ENCODE data around the gene ALKBH5. TPM values are rescaled to one million over a fixed set of nuclear protein-coding genes. Genes with fewer than 3 reads are reported as not detected.

ALKBH5 gene
- total and polyA plus RNA-seq, 9 of the 15 experiments (the other 6 are each of a cell fraction or from before 2014, with no cell fraction given): 11.4 to 70.0 (median 47.4) TPM

- ChIA-PET CTCF (ENCODE audit: low intra/inter-chr PET ratio) (no interaction called here), POLR2A (interaction anchor here (1.3 kb wide), 1 partner anchor 9 kb away, joined by 3 read pairs; no protein-coding TSS in a partner anchor)
- no peaks in the 10 kb centered on the region for H3K9me1 ChIP-seq (ENCODE audit: control insufficient read depth, insufficient read depth, low read length)
- no peaks in the 10 kb centered on the region for H3K27me3 ChIP-seq (ENCODE audit: control insufficient read depth in 2 of 2, insufficient read depth in 2 of 2, low read length in 2 of 2)
- H3K36me3 ChIP-seq (ENCODE audit: control insufficient read depth, insufficient read depth, low read length): no peaks in the 10 kb centered on the region
- TF ChIP-seq RBFOX2 (IDR thresholded peaks at IDR 0.05; ENCODE audit: low read depth, low read length) (peak; percentile 0; the same call in 1 of the 2 replicates), MECOM (CRISPR knock-in tag; IDR thresholded peaks at IDR 0.05) (no peak)
- H3K27ac ChIP-seq (ENCODE audit: extremely low read depth, low read depth, low read length): no peak overlapping the region
- no peak overlapping the region for H3K4me2 ChIP-seq (ENCODE audit: insufficient read depth, low read length)
- DNase-seq (ENCODE audit: extremely low read depth in 1 of 4, low spot score in 3 of 4): no peak
- 78% methylated on average over 4 of the region's 5 CpGs for WGBS (ENCODE audit: insufficient coverage, low coverage, missing lambda C conversion rate)
- no peak overlapping the region for H3K4me3 ChIP-seq
- ATAC-seq: no peak
- peak overlapping the region in 1 of 2 experiments; percentile 64; a peak in 2 of 4 replicates for H3K9ac ChIP-seq (ENCODE audit: insufficient read depth in 1 of 2, low read depth in 2 of 2, low read length in 2 of 2)
- in situ Hi-C loops (cut with MboI): no loop called here
- H3K9me3 ChIP-seq (replicated peaks; ENCODE audit: control insufficient read depth, insufficient read depth, low read depth, low read length): no peaks in the 10 kb centered on the region
- H2AFZ ChIP-seq (ENCODE audit: low read depth, low read length): no peak overlapping the region
- peaks cover 8% of the 10 kb centered on the region; the same call in 2 of the 3 replicates for H3K79me2 ChIP-seq (ENCODE audit: control insufficient read depth, insufficient read depth, low read length)
- peaks cover 4 to 38% of the 10 kb centered on the region in 2 experiments; a peak in 3 of 5 replicates for H3K4me1 ChIP-seq (replicated peaks in 1 of 2; ENCODE audit: control insufficient read depth in 2 of 2, insufficient read depth in 2 of 2, low read length in 2 of 2)
- FAIRE-seq: no peak
- BruUV-seq (replicated peaks): no TSS peak
- intact Hi-C loops (cut with micrococcal nuclease): no loop called here
- H4K20me1 ChIP-seq (replicated peaks; ENCODE audit: control insufficient read depth, insufficient read depth, low read length): no peaks in the 10 kb centered on the region
Observed at GRCh38 chr17:18227635-18228034, 44.0 kb downstream of the ALKBH5 start.

DNA sequence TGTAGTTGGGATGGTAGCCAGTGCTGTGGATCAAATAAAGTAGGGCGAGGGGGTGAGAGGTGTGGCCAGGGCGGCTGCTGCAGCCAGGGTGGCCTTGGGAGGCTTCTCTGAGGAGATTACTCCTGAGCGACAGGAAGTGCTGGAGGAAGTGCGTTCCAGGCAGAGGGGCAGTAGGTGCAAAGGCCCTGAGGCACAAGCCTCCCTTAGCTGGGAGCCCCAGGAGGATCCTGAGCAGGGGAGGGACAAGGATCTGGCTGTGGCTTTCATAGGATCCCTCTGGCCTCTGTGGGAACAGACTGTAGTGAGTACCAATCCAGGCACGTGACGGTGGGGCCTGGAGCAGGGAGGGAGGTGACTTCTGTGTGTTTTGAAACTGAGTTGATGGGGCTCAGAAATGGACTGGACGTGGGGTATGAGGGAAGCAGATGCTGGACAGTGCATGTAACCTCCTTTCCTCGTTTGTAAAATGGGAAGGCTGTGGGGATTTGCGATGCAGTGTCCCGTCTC lies 44.6 kb downstream of the ALKBH5 start:
- 57% methylated on average over 10 of the region's 10 CpGs for WGBS (ENCODE audit: insufficient coverage, low coverage, missing lambda C conversion rate)
- Histone ChIP-seq H3K4me3 (no peak overlapping the region), H3K27me3 (ENCODE audit: control insufficient read depth in 2 of 2, insufficient read depth in 2 of 2, low read length in 2 of 2) (no peaks in the 10 kb centered on the region), H3K9ac (ENCODE audit: insufficient read depth in 1 of 2, low read depth in 2 of 2, low read length in 2 of 2) (no peak overlapping the region; a peak in 1 of 4 replicates), H3K79me2 (ENCODE audit: control insufficient read depth, insufficient read depth, low read length) (peaks cover 8% of the 10 kb centered on the region; the same call in 2 of the 3 replicates), H3K4me1 (replicated peaks in 1 of 2; ENCODE audit: control insufficient read depth in 2 of 2, insufficient read depth in 2 of 2, low read length in 2 of 2) (peaks cover 4 to 38% of the 10 kb centered on the region in 2 experiments; a peak in 3 of 5 replicates), H3K36me3 (ENCODE audit: control insufficient read depth, insufficient read depth, low read length) (no peaks in the 10 kb centered on the region), H3K9me3 (replicated peaks; ENCODE audit: control insufficient read depth, insufficient read depth, low read depth, low read length) (no peaks in the 10 kb centered on the region), H3K9me1 (ENCODE audit: control insufficient read depth, insufficient read depth, low read length) (no peaks in the 10 kb centered on the region), H2AFZ (ENCODE audit: low read depth, low read length) (no peak overlapping the region), H4K20me1 (replicated peaks; ENCODE audit: control insufficient read depth, insufficient read depth, low read length) (no peaks in the 10 kb centered on the region), H3K4me2 (ENCODE audit: insufficient read depth, low read length) (no peak overlapping the region), H3K27ac (ENCODE audit: extremely low read depth, low read depth, low read length) (no peak overlapping the region)
- intact Hi-C loops (cut with micrococcal nuclease) (no loop called here), in situ Hi-C loops (cut with MboI) (no loop called here)
- CTCF ChIA-PET (ENCODE audit: low intra/inter-chr PET ratio): no interaction called here
- BruUV-seq (replicated peaks): no TSS peak
- DNase-seq (ENCODE audit: extremely low read depth in 1 of 4, low spot score in 3 of 4) (no peak), FAIRE-seq (no peak), ATAC-seq (no peak)
- POLR2A ChIA-PET: interaction anchor here (1.3 kb wide), 1 partner anchor 8 kb away, joined by 3 read pairs; no protein-coding TSS in a partner anchor
- 0 out of 2 replicates have a peak, but pooled peaks have one; percentile 59 for TF ChIP-seq PTBP1 (IDR thresholded peaks at IDR 0.05; ENCODE audit: low read depth, low read length)
- TF ChIP-seq FOXA1 (IDR thresholded peaks at IDR 0.05; ENCODE audit: borderline replicate concordance): no peak
